HepG2 (cell line): Measurements from ENCODE around the gene SIGMAR1. TPM values are rescaled to one million over a fixed set of nuclear protein-coding genes. Genes with fewer than 3 reads are reported as not detected.

Experiments
- CBX2 ChIP-seq, 2 experiments: fragments of 200-600 bp in 1 of 2; sonication (generic); formaldehyde crosslinking in 1 of 2; IDR thresholded peaks; 2 replicates each; pipeline versions ENCODE4 v1.7.0 to v1.8.1; 2018 to 2022; ENCODE audit warnings: low read depth in 2 of 2, low read length in 1 of 2, mild to moderate bottlenecking in 1 of 2, missing genetic modification reagents in 1 of 2
- CSRNP2 ChIP-seq: sonication (generic); formaldehyde crosslinking; conservative IDR thresholded peaks from 2 replicates; pipeline ENCODE4 v1.8.0; 2022; ENCODE audit warnings: low read depth, missing genetic modification reagents
- FOXO4 ChIP-seq: sonication (generic); formaldehyde crosslinking; conservative IDR thresholded peaks from 2 replicates; pipeline ENCODE4 v1.8.1; 2023; ENCODE audit warnings: missing genetic modification reagents
- GPN1 ChIP-seq: sonication (generic); formaldehyde crosslinking; IDR thresholded peaks from 2 replicates; pipeline ENCODE4 v1.5.1; 2020; ENCODE audit warnings: missing genetic modification reagents, borderline replicate concordance
- HDAC1 ChIP-seq: sonication (generic); formaldehyde crosslinking; IDR thresholded peaks from 2 replicates; pipeline ENCODE4 v1.5.1; 2020; ENCODE audit warnings: mild to moderate bottlenecking, missing genetic modification reagents
- HNF1A ChIP-seq, 2 experiments: sonication (generic) in 1 of 2; formaldehyde crosslinking in 1 of 2; IDR thresholded peaks; 2 replicates each; pipeline versions ENCODE4 v1.4.0 to v1.6.1; 2016 to 2020; ENCODE audit warnings: borderline replicate concordance in 1 of 2, low read depth in 1 of 2, mild to moderate bottlenecking in 1 of 2, missing genetic modification reagents in 1 of 2
- IRF1 ChIP-seq: sonication (generic); formaldehyde crosslinking; IDR thresholded peaks from 2 replicates; pipeline ENCODE4 v1.4.0; 2020; ENCODE audit warnings: low read depth, mild to moderate bottlenecking, missing genetic modification reagents
- KDM1A ChIP-seq: IDR thresholded peaks from 2 replicates; pipeline ENCODE4 v1.6.1; 2016; ENCODE audit warnings: missing compliant biosample characterization
- NFRKB ChIP-seq: fragments of 450-650 bp; IDR thresholded peaks from 2 replicates; pipeline ENCODE4 v1.6.1; 2017
- PCBP2 ChIP-seq: fragments of 200-400 bp; formaldehyde crosslinking; optimal IDR thresholded peaks from 2 replicates; pipeline ENCODE3; 2018; ENCODE audit warnings: low read length, low read depth; ENCODE audit not compliant: poor library complexity, severe bottlenecking
- RELA ChIP-seq: sonication (generic); formaldehyde crosslinking; IDR thresholded peaks from 2 replicates; pipeline ENCODE4 v1.4.0; 2020; ENCODE audit warnings: missing genetic modification reagents
- SALL2 ChIP-seq: sonication (generic); formaldehyde crosslinking; IDR thresholded peaks from 2 replicates; pipeline ENCODE4 v1.8.1; 2023; ENCODE audit warnings: mild to moderate bottlenecking, missing genetic modification reagents, inconsistent platforms
- TEAD3 ChIP-seq: optimal IDR thresholded peaks from 2 replicates; pipeline ENCODE3; 2016; ENCODE audit warnings: borderline replicate concordance
- TP53 ChIP-seq: sonication (generic); formaldehyde crosslinking; conservative IDR thresholded peaks from 2 replicates; pipeline ENCODE4 v1.4.0; 2020; ENCODE audit warnings: missing genetic modification reagents
- ZBTB1 ChIP-seq: sonication (generic); formaldehyde crosslinking; IDR thresholded peaks from 2 replicates; pipeline ENCODE4 v1.4.0; 2020; ENCODE audit warnings: missing genetic modification reagents, borderline replicate concordance
- ZNF234 ChIP-seq: sonication (generic); formaldehyde crosslinking; conservative IDR thresholded peaks from 2 replicates; pipeline ENCODE4 v1.5.1; 2020; ENCODE audit warnings: mild to moderate bottlenecking, missing genetic modification reagents
- ZNF780A ChIP-seq: sonication (generic); formaldehyde crosslinking; IDR thresholded peaks from 2 replicates; pipeline ENCODE4 v1.8.0; 2022; ENCODE audit warnings: mild to moderate bottlenecking, missing genetic modification reagents, moderate library complexity
- ZXDC ChIP-seq: sonication (generic); formaldehyde crosslinking; IDR thresholded peaks from 2 replicates; pipeline ENCODE4 v1.5.0; 2020; ENCODE audit warnings: mild to moderate bottlenecking, missing genetic modification reagents
- polyA plus RNA-seq, 8 experiments: library from polyadenylated mRNA; depleted of rRNA in 3 of 8; stranded (reverse) in 7 of 8; unstranded in 1 of 8; fragments of >200 nt; fragmentation: Illumina TruSeq in 4 of 8; extraction: Trizol in 4 of 8; gene quantifications; 2 replicates each; pipeline versions ENCODE4 v1.2.1 to v1.2.3, GENCODE V29; 2011 to 2016; ENCODE audit warnings: low read depth in 4 of 8, missing spikeins in 1 of 8, mixed read lengths in 1 of 8; ENCODE audit not compliant: insufficient read depth in 1 of 8
- total RNA-seq, 5 experiments: library from RNA; depleted of rRNA; stranded (reverse); fragments of >200 nt; fragmentation: Illumina TruSeq; extraction: Trizol; gene quantifications; 2 replicates each; pipeline ENCODE4 v1.2.3, GENCODE V29; 2016; ENCODE audit warnings: low read depth in 1 of 5

The SIGMAR1 gene
- total and polyA plus RNA-seq, 2 of the 13 experiments (the other 11 are each of a cell fraction or from before 2014, with no cell fraction given), result 38.9 to 60.8 TPM

- TF ChIP-seq PCBP2 (no peak), SALL2 (no peak), ZXDC (no peak), HNF1A (IDR thresholded peaks at IDR 0.05; ENCODE audit: low read depth) (no peak), HNF1A (CRISPR knock-in tag; IDR thresholded peaks at IDR 0.05; ENCODE audit: borderline replicate concordance) (peak; percentile 30; the same call in 1 of the 2 replicates), KDM1A (CRISPR knock-in tag) (peak; percentile 62; the same call in 1 of the 2 replicates), CSRNP2 (no peak), IRF1 (CRISPR knock-in tag) (no peak), FOXO4 (CRISPR knock-in tag) (no peak), TP53 (no peak), HDAC1 (CRISPR knock-in tag) (peak; percentile 85), GPN1 (CRISPR knock-in tag) (no peak), ZNF780A (CRISPR knock-in tag) (no peak), NFRKB (no peak), TEAD3 (peak; percentile 90), ZNF234 (CRISPR knock-in tag) (no peak), CBX2 (IDR thresholded peaks at IDR 0.05; ENCODE audit: low read depth, low read length) (no peak), CBX2 (CRISPR knock-in tag; IDR thresholded peaks at IDR 0.05; ENCODE audit: low read depth) (no peak), RELA (CRISPR knock-in tag) (no peak), ZBTB1 (CRISPR knock-in tag) (no peak)
Observed at GRCh38 chr9:34644766-34645314, 7.3 kb upstream of the SIGMAR1 start (continued).
